T-cell (primary cell): ENCODE measurements around the gene TTC23. TPM values are rescaled to one million over a fixed set of nuclear protein-coding genes. Genes with fewer than 3 reads are reported as not detected.

Source experiments
- ATAC-seq, 4 experiments: fragments of 200-7000 bp in 3 of 4; fragments of 150-1000 bp in 1 of 4; cut with Tn5 transposase; replicated peaks in 1 of 4; 1 replicate in 3 of 4; 2 replicates in 1 of 4; pipeline ENCODE4 v1.10.0; 2021; ENCODE audit warnings: moderate library complexity in 3 of 4, mild to moderate bottlenecking in 2 of 4, moderate number of reproducible peaks in 1 of 4
- CTCF ChIA-PET, 2 donors: fragments of 300-600 bp; sonication (Branson Sonifier 250); formaldehyde crosslinking; loops; one replicate each; lab custom pipeline; 2022; ENCODE audit warnings: antibody characterized with exemption in 2 of 2; lab: Charles Lee
- POLR2A ChIA-PET, 2 donors: fragments of 300-600 bp; sonication (Branson Sonifier 250); formaldehyde crosslinking; loops; one replicate each; lab custom pipeline; 2022; ENCODE audit warnings: antibody characterized with exemption in 2 of 2; lab: Charles Lee
- DNase-seq, 35 experiments: peaks; one replicate each; pipeline versions ENCODE4 v3.0.0 to v3.0.0-alpha.2; 2013 to 2023
- H3K27ac ChIP-seq: one replicate; pipeline ENCODE4 v1.5.1; 2013; ENCODE audit warnings: low read length
- H3K27me3 ChIP-seq, 2 experiments: replicated peaks in 1 of 2; 1 replicate in 1 of 2; 2 replicates in 1 of 2; pipeline versions ENCODE4 v1.6.1 to v1.7.0; 2013; ENCODE audit warnings: low read length in 1 of 2, mixed read lengths in 1 of 2; ENCODE audit not compliant: control insufficient read depth in 2 of 2, insufficient read depth in 2 of 2; ENCODE audit errors: extremely low read depth in 1 of 2
- H3K36me3 ChIP-seq, 2 donors: 1 replicate in 1 of 2; 2 replicates in 1 of 2; pipeline versions ENCODE4 v1.6.1 to v1.7.0; 2013; ENCODE audit warnings: low read length in 1 of 2; ENCODE audit not compliant: control insufficient read depth in 2 of 2, insufficient read depth in 1 of 2; ENCODE audit errors: extremely low read depth in 1 of 2
- H3K4me1 ChIP-seq, 2 experiments: 1 replicate in 1 of 2; 2 replicates in 1 of 2; pipeline versions ENCODE4 v1.6.1 to v1.7.0; 2013; ENCODE audit warnings: low read length in 2 of 2, mixed read lengths in 1 of 2; ENCODE audit not compliant: insufficient read depth in 2 of 2, control insufficient read depth in 1 of 2; ENCODE audit errors: extremely low read depth in 1 of 2
- H3K4me3 ChIP-seq, 2 donors: 1 replicate in 1 of 2; 2 replicates in 1 of 2; pipeline versions ENCODE4 v1.5.1 to v1.7.0; 2013; ENCODE audit warnings: mild to moderate bottlenecking in 2 of 2, low read length in 1 of 2, moderate library complexity in 1 of 2; ENCODE audit not compliant: control insufficient read depth in 1 of 2; ENCODE audit errors: extremely low read depth in 1 of 2
- H3K9me3 ChIP-seq: 2 replicates; pipeline ENCODE4 v1.7.0; 2013
- H3K27ac Mint-ChIP-seq, 2 donors: one replicate each; pipeline ENCODE4 v1.8.0; 2020 to 2021; ENCODE audit warnings: mild to moderate bottlenecking in 2 of 2, mixed read lengths in 2 of 2
- H3K27me3 Mint-ChIP-seq, 2 donors: one replicate each; pipeline ENCODE4 v1.8.0; 2021 to 2022; ENCODE audit warnings: mixed read lengths in 2 of 2
- H3K36me3 Mint-ChIP-seq: one replicate; pipeline ENCODE4 v1.8.0; 2021; ENCODE audit warnings: mixed read lengths
- H3K4me1 Mint-ChIP-seq, 3 donors: one replicate each; pipeline ENCODE4 v1.8.0; 2020 to 2022; ENCODE audit warnings: mixed read lengths in 3 of 3, mild to moderate bottlenecking in 1 of 3
- H3K4me3 Mint-ChIP-seq, 3 donors: one replicate each; pipeline ENCODE4 v1.8.0; 2020 to 2022; ENCODE audit warnings: mild to moderate bottlenecking in 3 of 3, mixed read lengths in 3 of 3, moderate library complexity in 3 of 3
- H3K9me3 Mint-ChIP-seq, 3 donors: one replicate each; pipeline ENCODE4 v1.8.0; 2020 to 2022; ENCODE audit warnings: mixed read lengths in 3 of 3
- WGBS: methylation state at CpG from one replicate; pipeline ENCODE4 v1.1.5; 2013; ENCODE audit warnings: missing lambda C conversion rate; ENCODE audit not compliant: insufficient coverage; 5-methylcytosine and 5-hydroxymethylcytosine counted together
- total RNA-seq, 35 experiments: library from RNA in 6 of 35; stranded (reverse) in 6 of 35; fragments of 120-200 nt in 1 of 35; gene quantifications; one replicate each; pipeline versions ENCODE4 v1.2.1 to v1.2.4 and lab custom pipeline; 2013 to 2026

The TTC23 gene
- total RNA-seq, 5 donors from 2014 or later (not counting 1 experiment from before 2014, with no cell fraction given) = 0.18 to 2.2 (median 1.3) TPM; not detected in 2

GRCh38 chr15:99181545-99181971, 67.8 kb downstream of the TTC23 start:
- CTCF ChIA-PET = no interaction called here
- H3K4me3 Mint-ChIP-seq = no peak overlapping the region
- H3K27ac ChIP-seq = no peak overlapping the region

GRCh38 chr15:99180964-99181306, 68.4 kb downstream of the TTC23 start:
- POLR2A ChIA-PET = no interaction called here
- H3K27ac Mint-ChIP-seq = no peak overlapping the region
- Histone ChIP-seq H3K4me3 (no peak overlapping the region), H3K36me3 (no peaks in the 10 kb centered on the region), H3K9me3 (no peaks in the 10 kb centered on the region), H3K4me1 (no peaks in the 10 kb centered on the region), H3K27me3 (peaks cover 0 to 3% of the 10 kb centered on the region in 2 experiments), H3K27ac (no peak overlapping the region)
- no peaks in the 10 kb centered on the region for H3K36me3 Mint-ChIP-seq
- no peaks in the 10 kb centered on the region for H3K9me3 Mint-ChIP-seq
- CTCF ChIA-PET = no interaction called here
- no peak overlapping the region for H3K4me3 Mint-ChIP-seq
- WGBS = no CpG with 5 or more reads among the region's 2 CpGs
- no peak for ATAC-seq
- DNase-seq = no peak
- no peaks in the 10 kb centered on the region for H3K4me1 Mint-ChIP-seq
- peaks cover 0 to 6% of the 10 kb centered on the region in 2 donors for H3K27me3 Mint-ChIP-seq

More at GRCh38 chr15:99181545-99181971, 67.8 kb downstream of the TTC23 start:
- Mint-ChIP-seq H3K36me3 (no peaks in the 10 kb centered on the region), H3K4me1 (no peaks in the 10 kb centered on the region), H3K9me3 (no peaks in the 10 kb centered on the region), H3K27ac (no peak overlapping the region), H3K27me3 (peaks cover 0 to 6% of the 10 kb centered on the region in 2 donors)
- DNase-seq (no peak), ATAC-seq (no peak)
- Histone ChIP-seq H3K9me3 (no peaks in the 10 kb centered on the region), H3K4me1 (no peaks in the 10 kb centered on the region), H3K4me3 (no peak overlapping the region), H3K27me3 (peaks cover 0 to 3% of the 10 kb centered on the region in 2 experiments), H3K36me3 (no peaks in the 10 kb centered on the region)
- 71% methylated on average over 1 of the region's 4 CpGs for WGBS
- POLR2A ChIA-PET = no interaction called here

- no peaks in the 10 kb centered on the region for H3K9me3 Mint-ChIP-seq
- no peak for DNase-seq
- no peak overlapping the region for H3K4me3 ChIP-seq
- no peak overlapping the region for H3K4me3 Mint-ChIP-seq
- WGBS = 67% methylated on average over 2 of the region's 3 CpGs
- no peak for ATAC-seq
- H3K27me3 Mint-ChIP-seq = peaks cover 0 to 6% of the 10 kb centered on the region in 2 donors
- ChIA-PET CTCF (no interaction called here), POLR2A (interaction anchor here in 1 of 2 donors (0.6 kb wide), 1 partner anchor 102 kb away, joined by 3 read pairs; no protein-coding TSS in a partner anchor)
- H3K4me1 Mint-ChIP-seq = no peaks in the 10 kb centered on the region
- H3K27ac ChIP-seq = no peak overlapping the region
- no peaks in the 10 kb centered on the region for H3K4me1 ChIP-seq
- no peaks in the 10 kb centered on the region for H3K36me3 ChIP-seq
- no peaks in the 10 kb centered on the region for H3K36me3 Mint-ChIP-seq
- H3K27ac Mint-ChIP-seq = no peak overlapping the region
- no peaks in the 10 kb centered on the region for H3K9me3 ChIP-seq
- H3K27me3 ChIP-seq = peaks cover 0 to 3% of the 10 kb centered on the region in 2 experiments
These were observed 69.1 kb downstream of the TTC23 start for GRCh38 chr15:99180086-99180963.

- 75% methylated on average over 2 of the region's 2 CpGs for WGBS
These were observed 71.7 kb downstream of the TTC23 start for GRCh38 chr15:99177679-99178078.

GRCh38 chr15:99176757-99177156, 72.6 kb downstream of the TTC23 start:
- Histone ChIP-seq H3K36me3 (no peaks in the 10 kb centered on the region), H3K27ac (no peak overlapping the region), H3K27me3 (no peaks in the 10 kb centered on the region), H3K4me1 (no peaks in the 10 kb centered on the region), H3K4me3 (no peak overlapping the region), H3K9me3 (no peaks in the 10 kb centered on the region)
- Mint-ChIP-seq H3K27me3 (peaks cover 0 to 6% of the 10 kb centered on the region in 2 donors), H3K36me3 (no peaks in the 10 kb centered on the region), H3K9me3 (no peaks in the 10 kb centered on the region), H3K4me1 (no peaks in the 10 kb centered on the region), H3K27ac (no peak overlapping the region), H3K4me3 (no peak overlapping the region)
- no peak for DNase-seq
- ChIA-PET CTCF (no interaction called here), POLR2A (no interaction called here)
- 92% methylated on average over 2 of the region's 2 CpGs for WGBS
- no peak for ATAC-seq

More at GRCh38 chr15:99177679-99178078, 71.7 kb downstream of the TTC23 start:
- no peaks in the 10 kb centered on the region for H3K36me3 ChIP-seq
- no peaks in the 10 kb centered on the region for H3K4me1 ChIP-seq
- DNase-seq = no peak
- H3K27me3 ChIP-seq = no peaks in the 10 kb centered on the region
- H3K27ac Mint-ChIP-seq = no peak overlapping the region
- no peaks in the 10 kb centered on the region for H3K4me1 Mint-ChIP-seq
- no peak overlapping the region for H3K4me3 Mint-ChIP-seq
- H3K9me3 Mint-ChIP-seq = no peaks in the 10 kb centered on the region
- no peak overlapping the region for H3K27ac ChIP-seq
- peaks cover 0 to 6% of the 10 kb centered on the region in 2 donors for H3K27me3 Mint-ChIP-seq
- H3K36me3 Mint-ChIP-seq = no peaks in the 10 kb centered on the region
- ChIA-PET CTCF (no interaction called here), POLR2A (no interaction called here)
- no peak for ATAC-seq
- H3K9me3 ChIP-seq = no peaks in the 10 kb centered on the region
- no peak overlapping the region for H3K4me3 ChIP-seq

GRCh38 chr15:99174567-99175395, 74.6 kb downstream of the TTC23 start:
- no peaks in the 10 kb centered on the region for H3K36me3 ChIP-seq
- ChIA-PET CTCF (no interaction called here), POLR2A (no interaction called here)
- no peak overlapping the region for H3K27ac ChIP-seq
- WGBS = 72% methylated on average over 5 of the region's 15 CpGs
- no peak overlapping the region for H3K4me3 Mint-ChIP-seq
- no peaks in the 10 kb centered on the region for H3K27me3 ChIP-seq
- DNase-seq (no peak), ATAC-seq (no peak)
- H3K4me1 ChIP-seq = no peaks in the 10 kb centered on the region
- H3K4me1 Mint-ChIP-seq = no peaks in the 10 kb centered on the region
- H3K9me3 Mint-ChIP-seq = no peaks in the 10 kb centered on the region
- H3K27me3 Mint-ChIP-seq = no peaks in the 10 kb centered on the region
- H3K4me3 ChIP-seq = no peak overlapping the region
- H3K27ac Mint-ChIP-seq = no peak overlapping the region
- no peaks in the 10 kb centered on the region for H3K9me3 ChIP-seq
- H3K36me3 Mint-ChIP-seq = no peaks in the 10 kb centered on the region
